Psoas muscle (tissue), 8 donors: ENCODE data around the gene VSTM2B. TPM values are rescaled to one million over a fixed set of nuclear protein-coding genes. Genes with fewer than 3 reads are reported as not detected.
A peak's percentile ranks its signal among the peaks of the same experiment; 100 is the strongest.

Experiments
- ATAC-seq, 4 donors: fragments of 200-7000 bp; cut with Tn5 transposase; one replicate each; pipeline ENCODE4 v1.9.1; 2020; ENCODE audit warnings: moderate library complexity in 3 of 4, mild to moderate bottlenecking in 2 of 4
- DNase-seq, 2 donors: peaks; one replicate each; pipeline ENCODE4 v3.0.0-alpha.2; 2020
- H3K27ac ChIP-seq: fragments of 200-600 bp; one replicate; pipeline ENCODE4 v1.8.0; 2022
- H3K27me3 ChIP-seq, 3 donors: fragments of 200-600 bp in 1 of 3; one replicate each; pipeline versions ENCODE4 v1.6.1 to v1.8.0; 2013 to 2022; ENCODE audit warnings: low read length in 2 of 3, mild to moderate bottlenecking in 2 of 3, moderate library complexity in 1 of 3; ENCODE audit not compliant: insufficient read depth in 3 of 3
- H3K36me3 ChIP-seq, 2 donors: fragments of 200-600 bp in 1 of 2; one replicate each; pipeline versions ENCODE4 v1.6.1 to v1.8.0; 2013 to 2022; ENCODE audit warnings: low read depth in 1 of 2, mild to moderate bottlenecking in 1 of 2, moderate library complexity in 1 of 2; ENCODE audit not compliant: insufficient read depth in 1 of 2
- H3K4me1 ChIP-seq: fragments of 200-600 bp; one replicate; pipeline ENCODE4 v1.8.0; 2022
- H3K4me3 ChIP-seq: fragments of 200-600 bp; one replicate; pipeline ENCODE4 v1.8.0; 2022; ENCODE audit warnings: mild to moderate bottlenecking
- H3K9me3 ChIP-seq: fragments of 200-600 bp; one replicate; pipeline ENCODE4 v1.8.0; 2022
- WGBS, 3 donors: extraction: QIAGEN DNeasy Blood & Tissue Kit; methylation state at CpG; one replicate each; pipeline versions ENCODE4 v1.1.6 to v1.1.7; 2013; 5-methylcytosine and 5-hydroxymethylcytosine counted together
- intact Hi-C, 2 donors: fragments of 100-400 bp; cut with DNase I; formaldehyde crosslinking; loops; one replicate each; pipeline versions ENCODE4 v1.11.0 to v1.14.2; 2022
- long read RNA-seq, 2 donors: library from polyadenylated mRNA; unstranded; transcript quantifications; one replicate each; pipeline ENCODE4 v2.0.0, GENCODE V29; 2021
- polyA plus RNA-seq, 3 donors: library from polyadenylated mRNA; stranded (reverse); fragments of 200-250 nt; gene quantifications; one replicate each; pipeline ENCODE4 v1.2.3, GENCODE V29; 2013
- total RNA-seq, 4 donors: library from RNA; stranded (reverse); fragmentation: NEBNext Ultra II Directional in 2 of 4; extraction: Animal tissue kit (Norgen Biotek cat#: 25700) in 2 of 4; gene quantifications; one replicate each; pipeline versions ENCODE4 v1.2.1 to v1.2.4, GENCODE V29; 2021 to 2023
- TF ChIP-seq, protein P1 (sequence below): fragments of 200-600 bp; IDR thresholded peaks from one replicate; pipeline ENCODE4 v1.8.0; 2022; ENCODE audit warnings: antibody characterized with exemption
- donor health status: healthy with polysubstance abuse.
- donor health status: DM: no; HTN: no; CAD: no; lungs with moderate emphysema.
- donor health status: Bipolar disorder and iron deficiency.
- donor health status: healthy.
- donor health status: DM: yes; HTN: yes; CAD: no.
- donor health status: DM: no; HTN: no; CAD: no.
- donor health status: DM: no; HTN: no; CAD: no.
- donor health status: DM: yes; HTN: yes; CAD: no.

Gene VSTM2B
- total RNA-seq (not detected), polyA plus RNA-seq (not detected)
- long read RNA-seq, donor 1: 0 reads
- long read RNA-seq, donor 2: 0 reads

DNA sequence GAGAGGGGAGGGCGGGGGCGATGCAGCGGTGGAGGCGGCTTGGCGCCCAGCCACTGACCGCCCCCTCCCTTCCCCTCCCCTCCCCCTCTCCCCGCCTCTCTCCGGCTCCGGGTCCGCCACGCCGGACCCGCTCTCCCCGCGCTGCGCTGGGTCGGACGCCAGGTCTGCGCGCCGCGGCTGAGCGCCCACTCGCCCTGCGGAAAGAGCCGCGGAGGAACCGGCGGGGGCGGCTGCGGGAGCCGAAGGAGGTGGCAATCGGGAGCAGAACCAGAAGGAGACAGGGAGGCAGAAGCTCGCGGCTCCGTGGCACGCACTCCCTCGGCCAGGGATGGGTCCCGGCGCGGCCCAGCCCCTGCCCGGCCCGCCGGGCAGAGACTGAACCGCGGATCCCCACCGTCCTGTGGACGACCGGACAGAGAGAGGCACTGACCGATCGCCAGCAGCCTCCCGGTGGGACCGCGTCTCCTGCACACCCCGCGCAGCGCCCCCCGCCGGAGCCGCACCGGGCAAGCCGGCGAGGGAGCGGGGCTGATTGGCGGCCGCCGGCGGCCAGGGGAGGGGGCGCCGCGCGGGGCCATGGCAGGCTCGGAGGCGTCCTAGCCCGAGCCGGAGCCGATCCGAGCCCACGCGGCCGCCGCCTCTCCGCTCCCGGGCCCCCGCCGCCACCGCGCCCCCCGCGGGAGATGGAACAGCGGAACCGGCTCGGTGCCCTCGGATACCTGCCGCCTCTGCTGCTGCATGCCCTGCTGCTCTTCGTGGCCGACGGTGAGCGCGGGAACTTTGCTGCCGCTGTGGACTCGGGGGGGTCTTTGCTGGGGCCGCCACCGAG, at the start of gene VSTM2B:
Gene VSTM2B (plus strand): TSS at position 94 of the 829 bp plus-strand sequence. CDS start 590 bp downstream, at position 684.
- ATAC-seq: no peak

DNA sequence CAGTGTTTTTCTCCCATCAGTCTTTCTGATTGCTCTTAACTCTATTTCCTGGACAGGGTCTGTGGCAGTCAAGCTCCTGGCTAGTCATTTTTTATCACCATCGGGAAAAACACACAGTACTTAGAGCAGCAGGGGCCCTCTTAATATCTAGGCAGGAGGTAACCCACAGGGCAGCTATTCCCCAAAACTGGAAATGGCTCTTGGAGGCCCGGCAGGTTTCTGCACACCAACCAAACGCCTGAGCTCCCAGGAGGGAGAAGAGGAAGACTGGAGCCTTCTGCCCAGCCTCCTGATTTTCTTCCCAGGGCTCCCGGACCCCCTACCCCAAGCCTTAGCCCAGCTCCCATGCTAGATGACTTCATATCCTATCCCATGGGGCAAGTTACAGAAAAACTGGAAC, 49.3 kb upstream of the VSTM2B start:
- 38 to 63% (median 61%) methylated on average over 4 of the region's 4 CpGs for WGBS, 3 donors
- no peak for ATAC-seq
- H3K27me3 ChIP-seq: peaks cover 0 to 8% (median 3%) of the 10 kb centered on the region in 3 donors
- no peaks in the 10 kb centered on the region for H3K36me3 ChIP-seq
- no peak overlapping the region for H3K27ac ChIP-seq
- TF ChIP-seq, protein P1, sequence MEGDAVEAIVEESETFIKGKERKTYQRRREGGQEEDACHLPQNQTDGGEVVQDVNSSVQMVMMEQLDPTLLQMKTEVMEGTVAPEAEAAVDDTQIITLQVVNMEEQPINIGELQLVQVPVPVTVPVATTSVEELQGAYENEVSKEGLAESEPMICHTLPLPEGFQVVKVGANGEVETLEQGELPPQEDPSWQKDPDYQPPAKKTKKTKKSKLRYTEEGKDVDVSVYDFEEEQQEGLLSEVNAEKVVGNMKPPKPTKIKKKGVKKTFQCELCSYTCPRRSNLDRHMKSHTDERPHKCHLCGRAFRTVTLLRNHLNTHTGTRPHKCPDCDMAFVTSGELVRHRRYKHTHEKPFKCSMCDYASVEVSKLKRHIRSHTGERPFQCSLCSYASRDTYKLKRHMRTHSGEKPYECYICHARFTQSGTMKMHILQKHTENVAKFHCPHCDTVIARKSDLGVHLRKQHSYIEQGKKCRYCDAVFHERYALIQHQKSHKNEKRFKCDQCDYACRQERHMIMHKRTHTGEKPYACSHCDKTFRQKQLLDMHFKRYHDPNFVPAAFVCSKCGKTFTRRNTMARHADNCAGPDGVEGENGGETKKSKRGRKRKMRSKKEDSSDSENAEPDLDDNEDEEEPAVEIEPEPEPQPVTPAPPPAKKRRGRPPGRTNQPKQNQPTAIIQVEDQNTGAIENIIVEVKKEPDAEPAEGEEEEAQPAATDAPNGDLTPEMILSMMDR: no peak
- H3K9me3 ChIP-seq: no peaks in the 10 kb centered on the region
- no peak for DNase-seq
- no peaks in the 10 kb centered on the region for H3K4me1 ChIP-seq
- intact Hi-C loops: no loop called here
- H3K4me3 ChIP-seq: no peak overlapping the region

More for the DNA sequence above, at the start of gene VSTM2B:
- peaks cover 12% of the 10 kb centered on the region for H3K4me1 ChIP-seq
- intact Hi-C loops: no loop called here
- peak within 1 kb of the TSS; percentile 38 for H3K4me3 ChIP-seq
- H3K9me3 ChIP-seq: no peaks in the 10 kb centered on the region
- 0 to 1% (median 1%) methylated on average over 44 to 104 of the region's 104 CpGs for WGBS, 3 donors
- peak in 1 of 2 donors; percentile 26 for DNase-seq
- H3K36me3 ChIP-seq: no peaks in the 10 kb centered on the region
- TF ChIP-seq, protein P1: no peak
- H3K27me3 ChIP-seq: peaks cover 0 to 91% (median 48%) of the 10 kb centered on the region in 3 donors
- no peak within 1 kb of the TSS for H3K27ac ChIP-seq

DNA sequence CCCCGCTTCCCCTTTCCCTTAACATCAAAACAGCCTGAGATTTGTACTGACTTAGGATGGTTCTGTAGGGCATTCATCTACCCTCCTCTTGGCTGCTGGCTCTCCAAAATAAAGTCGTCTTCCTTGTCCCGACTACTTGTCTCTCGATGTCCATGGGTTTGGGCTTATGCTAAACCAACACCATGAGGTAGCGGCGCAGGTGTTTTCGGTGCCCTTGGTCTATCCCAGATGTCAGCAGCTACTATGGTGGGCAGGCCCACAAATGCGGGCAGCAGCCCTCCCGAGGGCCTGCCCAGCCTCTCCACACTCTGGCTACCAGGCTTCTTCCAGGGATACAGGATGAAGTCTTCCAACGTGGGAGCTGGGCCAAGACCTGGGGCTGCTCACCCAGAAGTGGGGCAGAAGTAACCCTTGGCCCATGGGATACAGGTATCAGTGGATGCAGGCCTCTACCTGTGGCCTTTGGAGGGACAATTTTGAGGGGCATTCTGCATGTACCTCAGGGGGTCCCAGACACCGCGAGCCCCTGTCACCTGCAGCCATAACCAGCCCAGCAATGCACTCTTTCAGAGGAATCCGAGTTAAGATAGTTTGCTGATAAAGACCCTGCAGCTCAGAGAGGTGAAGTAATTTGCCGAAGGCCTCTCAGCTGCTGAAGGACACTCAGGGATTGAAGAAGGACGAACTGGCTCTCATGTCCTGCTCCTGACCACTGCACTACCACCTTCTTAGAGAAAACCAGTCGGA, 47.8 kb upstream of the VSTM2B start:
- no peak overlapping the region for H3K27ac ChIP-seq
- DNase-seq (no peak), ATAC-seq (no peak)
- TF ChIP-seq, protein P1: no peak
- WGBS, 3 donors: 85 to 90% (median 89%) methylated on average over 16 of the region's 16 CpGs
- no peaks in the 10 kb centered on the region for H3K4me1 ChIP-seq
- no peaks in the 10 kb centered on the region for H3K36me3 ChIP-seq
- no peak overlapping the region for H3K4me3 ChIP-seq
- intact Hi-C loops: no loop called here
- H3K9me3 ChIP-seq: no peaks in the 10 kb centered on the region
- peaks cover 0 to 8% (median 3%) of the 10 kb centered on the region in 3 donors for H3K27me3 ChIP-seq

DNA sequence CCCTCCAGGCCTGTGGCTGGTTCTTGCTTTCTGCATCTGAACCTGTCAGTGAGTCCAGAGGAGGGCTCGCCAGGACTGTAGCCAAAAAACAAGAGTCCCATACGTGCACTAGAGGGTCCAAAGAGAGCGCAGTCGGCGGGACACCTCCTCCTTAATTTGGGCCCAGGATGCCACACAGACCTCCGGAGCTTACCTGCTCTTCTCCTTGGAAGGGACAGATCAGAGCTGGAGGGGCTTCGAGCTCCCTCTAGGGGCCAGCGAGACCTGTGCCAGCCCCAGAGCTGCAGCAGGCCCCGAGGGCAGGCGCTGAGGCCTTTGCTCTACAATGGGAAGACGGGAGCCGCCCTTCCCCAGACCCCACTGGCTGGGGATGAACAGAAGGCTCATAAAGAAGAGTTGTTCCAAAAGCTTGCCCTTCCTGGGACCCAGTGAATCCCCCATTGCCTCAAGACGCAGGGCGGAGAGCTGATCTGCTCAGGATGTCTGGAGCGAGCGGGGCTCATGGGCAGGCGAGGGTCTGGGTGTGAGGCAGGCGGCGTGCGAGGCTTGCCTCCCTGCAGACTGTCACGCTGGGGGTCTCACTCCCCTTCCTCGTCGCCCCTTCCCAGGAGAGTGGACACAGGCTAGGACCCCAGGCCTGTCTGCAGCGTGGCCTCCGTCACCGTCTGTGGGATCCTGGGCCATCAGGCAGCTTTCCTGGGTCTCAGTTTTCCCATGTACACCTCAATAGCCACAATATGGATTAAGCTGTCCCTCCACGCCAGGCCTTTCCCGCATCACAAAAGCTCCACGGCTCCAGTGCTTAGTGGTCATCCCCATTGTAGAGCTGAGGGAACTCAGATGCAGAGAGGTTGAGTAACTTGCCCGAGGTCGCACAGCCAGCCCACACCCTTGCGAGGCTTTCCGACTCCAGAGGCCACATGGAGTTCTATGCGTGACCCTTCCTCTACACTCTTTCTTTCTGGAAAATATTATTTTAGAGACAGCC, 46.9 kb upstream of the VSTM2B start:
- Histone ChIP-seq H3K9me3 (no peaks in the 10 kb centered on the region), H3K36me3 (no peaks in the 10 kb centered on the region), H3K4me1 (no peaks in the 10 kb centered on the region), H3K27me3 (peaks cover 0 to 8% (median 3%) of the 10 kb centered on the region in 3 donors), H3K4me3 (no peak overlapping the region), H3K27ac (no peak overlapping the region)
- intact Hi-C loops: no loop called here
- WGBS, 3 donors: 61 to 64% (median 64%) methylated on average over 34 of the region's 34 CpGs
- DNase-seq (no peak), ATAC-seq (no peak)
- TF ChIP-seq, protein P1: peak; percentile 4
